ENCODE measurements around the gene ZMYND8.

ZMYND8 gene

GRCh38 chr20:47318027-47318585 is 38.4 kb downstream of the ZMYND8 start:
- Histone ChIP-seq H3K36me3 (ENCODE audit: control insufficient read depth in 2 of 2, insufficient read depth in 1 of 2, low read length in 2 of 2) (peaks cover 0 to 4% of the 10 kb centered on the region in 2 experiments; a peak in 2 of 3 replicates), H3K4me1 (ENCODE audit: control insufficient read depth, insufficient read depth, low read length) (peaks cover 26% of the 10 kb centered on the region), H3K9me3 (ENCODE audit: control insufficient read depth, insufficient read depth, low read depth, low read length) (no peaks in the 10 kb centered on the region), H3K27ac (ENCODE audit: extremely low read depth, low read depth, low read length) (0 out of 2 replicates have a peak overlapping the region, but pooled peaks have one; percentile 3), H3K4me3 (ENCODE audit: low read depth, low read length) (no peak overlapping the region)
- TF ChIP-seq KLF8 (tag by site-specific recombination; IDR thresholded peaks at IDR 0.05) (0 out of 2 replicates have a peak, but pooled peaks have one; percentile 9), ZNF335 (tag by site-specific recombination; conservative IDR thresholded peaks at IDR 0.05) (no peak), ZNF174 (tag by site-specific recombination; IDR thresholded peaks at IDR 0.05) (no peak), ZEB2 (tag by site-specific recombination; IDR thresholded peaks at IDR 0.05) (no peak), ZNF121 (tag by site-specific recombination; IDR thresholded peaks at IDR 0.05) (no peak), ZBTB48 (tag by site-specific recombination; IDR thresholded peaks at IDR 0.05) (no peak), WT1 (tag by site-specific recombination; IDR thresholded peaks at IDR 0.05) (peak; percentile 9; the same call in 1 of the 2 replicates), ZNF239 (tag by site-specific recombination; IDR thresholded peaks at IDR 0.05) (no peak), ZNF600 (tag by site-specific recombination; IDR thresholded peaks at IDR 0.05) (peak; percentile 95), ZNF639 (tag by site-specific recombination; IDR thresholded peaks at IDR 0.05) (no peak), ZNF280C (tag by site-specific recombination; IDR thresholded peaks at IDR 0.05) (no peak), ZNF629 (tag by site-specific recombination; IDR thresholded peaks at IDR 0.05) (0 out of 2 replicates have a peak, but pooled peaks have one; percentile 16), TCF7L2 (IDR thresholded peaks at IDR 0.05; ENCODE audit: borderline replicate concordance, low read depth, low read length) (no peak), ZNF558 (tag by site-specific recombination; IDR thresholded peaks at IDR 0.05) (no peak), HOXD13 (CRISPR knock-in tag; IDR thresholded peaks at IDR 0.05; ENCODE audit: borderline replicate concordance) (0 out of 2 replicates have a peak, but pooled peaks have one; percentile 6), ZNF292 (tag by site-specific recombination; IDR thresholded peaks at IDR 0.05; ENCODE audit: borderline replicate concordance, low read depth) (no peak), ZNF580 (tag by site-specific recombination; IDR thresholded peaks at IDR 0.05) (no peak), REST (tag by site-specific recombination; IDR thresholded peaks at IDR 0.05) (no peak)
- POLR2A ChIA-PET = no interaction called here
- CTCF ChIA-PET = interaction anchor here (0.7 to 0.8 kb wide), 2 partner anchors 21 to 66 kb away, joined by 3 to 5 read pairs; no protein-coding TSS in a partner anchor

Measured in HEK293 (cell line).